Nephron (organoid): ENCODE data around the gene GMDS.

Experiments used
- H3K27ac Mint-ChIP-seq, 3 experiments: 2 replicates each; pipeline ENCODE4 v1.8.0; 2020; ENCODE audit warnings: mixed read lengths in 3 of 3, mild to moderate bottlenecking in 2 of 3, moderate library complexity in 1 of 3
- H3K27me3 Mint-ChIP-seq: 2 replicates; pipeline ENCODE4 v1.8.0; 2021; ENCODE audit warnings: low read depth, mild to moderate bottlenecking, moderate library complexity, mixed read lengths
- H3K36me3 Mint-ChIP-seq: 2 replicates; pipeline ENCODE4 v1.8.0; 2020; ENCODE audit warnings: low read depth, mixed read lengths
- H3K4me1 Mint-ChIP-seq: 2 replicates; pipeline ENCODE4 v1.8.0; 2020; ENCODE audit warnings: mixed read lengths
- H3K4me3 Mint-ChIP-seq, 3 experiments: 2 replicates each; pipeline ENCODE4 v1.8.0; 2020; ENCODE audit warnings: mild to moderate bottlenecking in 3 of 3, mixed read lengths in 3 of 3, moderate library complexity in 2 of 3
- H3K9me3 Mint-ChIP-seq: 2 replicates; pipeline ENCODE4 v1.8.0; 2020; ENCODE audit warnings: mixed read lengths
- CTCF ChIP-seq, 3 experiments: fragments of 200-600 bp; sonication (generic); IDR thresholded peaks; one replicate each; pipeline ENCODE4 v1.5.0; 2021; ENCODE audit warnings: antibody characterized with exemption in 3 of 3; ENCODE audit not compliant: unreplicated experiment in 3 of 3

GMDS gene

GRCh38 chr6:1812487-1812886, 432.9 kb downstream of the GMDS start:
- Mint-ChIP-seq H3K27me3 (peaks cover 13% of the 10 kb centered on the region), H3K27ac (peak overlapping the region in 1 of 3 experiments; percentile 8), H3K36me3 (no peaks in the 10 kb centered on the region), H3K9me3 (no peaks in the 10 kb centered on the region), H3K4me1 (peaks cover 24% of the 10 kb centered on the region), H3K4me3 (no peak overlapping the region)
- no peak for TF ChIP-seq CTCF (IDR thresholded peaks at IDR 0.05; ENCODE audit: unreplicated experiment in 3 of 3)

- no peaks in the 10 kb centered on the region for H3K9me3 Mint-ChIP-seq
- TF ChIP-seq CTCF (IDR thresholded peaks at IDR 0.05; ENCODE audit: unreplicated experiment in 3 of 3), result no peak
- H3K36me3 Mint-ChIP-seq, result no peaks in the 10 kb centered on the region
- peaks cover 12% of the 10 kb centered on the region for H3K27me3 Mint-ChIP-seq
- peak overlapping the region in 1 of 3 experiments; percentile 5 for H3K27ac Mint-ChIP-seq
- H3K4me3 Mint-ChIP-seq, result no peak overlapping the region
- peaks cover 19% of the 10 kb centered on the region for H3K4me1 Mint-ChIP-seq
Observed at GRCh38 chr6:1812034-1812433, 433.4 kb downstream of the GMDS start.

- H3K4me3 Mint-ChIP-seq, result no peak overlapping the region
- peak overlapping the region in 2 of 3 experiments; percentile 45 to 52 for H3K27ac Mint-ChIP-seq
- no peak for TF ChIP-seq CTCF (IDR thresholded peaks at IDR 0.05; ENCODE audit: unreplicated experiment in 3 of 3)
- no peaks in the 10 kb centered on the region for H3K36me3 Mint-ChIP-seq
- H3K27me3 Mint-ChIP-seq, result peaks cover 16% of the 10 kb centered on the region
- H3K9me3 Mint-ChIP-seq, result no peaks in the 10 kb centered on the region
- peaks cover 26% of the 10 kb centered on the region for H3K4me1 Mint-ChIP-seq
Observed at GRCh38 chr6:1810880-1811279, 434.5 kb downstream of the GMDS start.

GRCh38 chr6:1809291-1809988, 436.0 kb downstream of the GMDS start:
- H3K27me3 Mint-ChIP-seq, result peaks cover 18% of the 10 kb centered on the region
- peaks cover 28% of the 10 kb centered on the region for H3K4me1 Mint-ChIP-seq
- TF ChIP-seq CTCF (IDR thresholded peaks at IDR 0.05; ENCODE audit: unreplicated experiment in 3 of 3), result no peak
- no peaks in the 10 kb centered on the region for H3K9me3 Mint-ChIP-seq
- no peak overlapping the region for H3K4me3 Mint-ChIP-seq
- no peaks in the 10 kb centered on the region for H3K36me3 Mint-ChIP-seq
- H3K27ac Mint-ChIP-seq, result peak overlapping the region in 2 of 3 experiments; percentile 10 to 68

- Mint-ChIP-seq H3K9me3 (no peaks in the 10 kb centered on the region), H3K27ac (no peak overlapping the region), H3K36me3 (no peaks in the 10 kb centered on the region), H3K27me3 (peaks cover 17% of the 10 kb centered on the region), H3K4me1 (peaks cover 49% of the 10 kb centered on the region), H3K4me3 (no peak overlapping the region)
- no peak for TF ChIP-seq CTCF (IDR thresholded peaks at IDR 0.05; ENCODE audit: unreplicated experiment in 3 of 3)
Observed at GRCh38 chr6:1806935-1807334, 438.5 kb downstream of the GMDS start.
